A549 (cell line): ENCODE measurements around the gene TUBA4B.

Experiments used
- CEBPB ChIP-seq, 2 experiments: fragments of >200 bp in 1 of 2; sonication (Bioruptor Twin) in 1 of 2; formaldehyde crosslinking in 1 of 2; IDR thresholded peaks; 2 replicates each; pipeline ENCODE4 v1.6.1; 2012 to 2016
- MAX ChIP-seq: IDR thresholded peaks from 2 replicates; pipeline ENCODE4 v1.6.1; 2012
- POLR2AphosphoS2 ChIP-seq: conservative IDR thresholded peaks from 2 replicates; pipeline ENCODE4 v1.6.1; 2012; ENCODE audit warnings: low read length, improper control_type of control experiment, inconsistent platforms
- RAD21 ChIP-seq, 2 experiments: fragments of >200 bp in 1 of 2; sonication (Bioruptor Twin) in 1 of 2; formaldehyde crosslinking in 1 of 2; IDR thresholded peaks in 1 of 2; conservative IDR thresholded peaks in 1 of 2; 2 replicates in 1 of 2; 3 replicates in 1 of 2; pipeline ENCODE4 v1.6.1; 2012 to 2018; ENCODE audit warnings: inconsistent platforms in 1 of 2

- TF ChIP-seq MAX (peak; percentile 85), RAD21 (conservative IDR thresholded peaks at IDR 0.05 in 1 of 2, IDR thresholded peaks at IDR 0.05 in 1 of 2) (peak; percentile 17 to 30; a peak in 1 of 5 replicates), CEBPB (IDR thresholded peaks at IDR 0.05) (no peak), POLR2AphosphoS2 (no peak)
These were observed 26.3 kb downstream of the TUBA4B start, which contains the start of gene DNAJB2 for GRCh38 chr2:219279151-219279915.
